ENCODE measurements around the gene SLC43A2.

DNA sequence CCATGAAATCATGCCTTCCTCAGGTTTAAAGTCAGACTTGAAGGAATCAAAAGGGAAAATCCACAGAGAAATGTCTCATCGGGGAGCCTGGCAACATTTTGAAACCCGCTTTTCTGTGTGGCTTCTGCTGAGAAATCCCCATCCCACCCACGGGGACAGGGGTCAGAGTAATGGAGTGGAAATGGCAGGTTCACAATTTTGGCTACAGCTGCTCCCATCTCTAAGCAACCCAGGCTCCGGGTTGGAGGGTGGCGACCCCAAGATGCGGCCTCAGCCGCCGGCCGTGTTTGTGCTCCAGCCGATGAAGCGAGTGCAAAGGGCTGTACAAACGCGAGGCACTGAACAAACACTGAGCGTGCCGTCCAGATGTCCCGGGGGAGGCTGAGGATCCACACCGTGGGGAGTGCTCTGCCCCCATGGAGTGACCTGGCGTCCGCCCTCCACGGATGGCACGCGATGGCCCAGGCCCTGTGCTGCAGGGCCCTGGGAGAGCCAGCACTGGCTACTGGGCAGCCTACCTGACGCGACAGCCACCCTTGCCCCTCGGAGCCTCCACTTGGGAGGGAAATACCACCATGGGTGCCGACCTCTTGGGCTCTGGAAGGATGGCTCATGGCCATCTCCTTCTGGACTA is 22.2 kb downstream of the SLC43A2 start:
- TF ChIP-seq TAF1 (IDR thresholded peaks at IDR 0.05; ENCODE audit: low read depth, low read length) (no peak), POLR2A (IDR thresholded peaks at IDR 0.05; ENCODE audit: low read depth, low read length) (no peak), POLR2AphosphoS5 (IDR thresholded peaks at IDR 0.05; ENCODE audit: low read depth, low read length) (no peak)
